Ishikawa (cell line): ENCODE measurements around the gene RNF6.

Experiments used
- CEBPB ChIP-seq: IDR thresholded peaks from 2 replicates; pipeline ENCODE4 v1.6.1; 2012
- CREB1 ChIP-seq: IDR thresholded peaks from 2 replicates; pipeline ENCODE4 v1.6.1; 2012; ENCODE audit warnings: low read depth
- EGR1 ChIP-seq: IDR thresholded peaks from 2 replicates; pipeline ENCODE4 v1.6.1; 2012
- EP300 ChIP-seq: IDR thresholded peaks from 2 replicates; pipeline ENCODE4 v1.6.1; 2012; ENCODE audit warnings: borderline replicate concordance
- FOXM1 ChIP-seq: IDR thresholded peaks from 2 replicates; pipeline ENCODE4 v1.6.1; 2012; ENCODE audit warnings: low read depth, borderline replicate concordance
- NFIC ChIP-seq: IDR thresholded peaks from 2 replicates; pipeline ENCODE4 v1.6.1; 2012
- RAD21 ChIP-seq: IDR thresholded peaks from 2 replicates; pipeline ENCODE4 v1.6.1; 2012; ENCODE audit warnings: low read depth
- TAF1 ChIP-seq: IDR thresholded peaks from 2 replicates; pipeline ENCODE4 v1.6.1; 2012; ENCODE audit warnings: low read depth, mild to moderate bottlenecking
- TCF12 ChIP-seq: IDR thresholded peaks from 2 replicates; pipeline ENCODE4 v1.6.1; 2012; ENCODE audit warnings: low read depth
- TEAD4 ChIP-seq: IDR thresholded peaks from 2 replicates; pipeline ENCODE4 v1.6.1; 2012
- YY1 ChIP-seq: IDR thresholded peaks from 2 replicates; pipeline ENCODE4 v1.6.1; 2012; ENCODE audit warnings: low read depth
- ZBTB7A ChIP-seq: IDR thresholded peaks from 2 replicates; pipeline ENCODE4 v1.6.1; 2012; ENCODE audit warnings: low read depth
- TF ChIP-seq, protein P1 (sequence below): IDR thresholded peaks from 2 replicates; pipeline ENCODE4 v1.6.1; 2012
- TF ChIP-seq, protein P2 (sequence below): IDR thresholded peaks from 2 replicates; pipeline ENCODE4 v1.6.1; 2012; ENCODE audit warnings: low read depth, mild to moderate bottlenecking
- TF ChIP-seq, protein P3 (sequence below): IDR thresholded peaks from 2 replicates; pipeline ENCODE4 v1.6.1; 2012

The RNF6 gene

DNA sequence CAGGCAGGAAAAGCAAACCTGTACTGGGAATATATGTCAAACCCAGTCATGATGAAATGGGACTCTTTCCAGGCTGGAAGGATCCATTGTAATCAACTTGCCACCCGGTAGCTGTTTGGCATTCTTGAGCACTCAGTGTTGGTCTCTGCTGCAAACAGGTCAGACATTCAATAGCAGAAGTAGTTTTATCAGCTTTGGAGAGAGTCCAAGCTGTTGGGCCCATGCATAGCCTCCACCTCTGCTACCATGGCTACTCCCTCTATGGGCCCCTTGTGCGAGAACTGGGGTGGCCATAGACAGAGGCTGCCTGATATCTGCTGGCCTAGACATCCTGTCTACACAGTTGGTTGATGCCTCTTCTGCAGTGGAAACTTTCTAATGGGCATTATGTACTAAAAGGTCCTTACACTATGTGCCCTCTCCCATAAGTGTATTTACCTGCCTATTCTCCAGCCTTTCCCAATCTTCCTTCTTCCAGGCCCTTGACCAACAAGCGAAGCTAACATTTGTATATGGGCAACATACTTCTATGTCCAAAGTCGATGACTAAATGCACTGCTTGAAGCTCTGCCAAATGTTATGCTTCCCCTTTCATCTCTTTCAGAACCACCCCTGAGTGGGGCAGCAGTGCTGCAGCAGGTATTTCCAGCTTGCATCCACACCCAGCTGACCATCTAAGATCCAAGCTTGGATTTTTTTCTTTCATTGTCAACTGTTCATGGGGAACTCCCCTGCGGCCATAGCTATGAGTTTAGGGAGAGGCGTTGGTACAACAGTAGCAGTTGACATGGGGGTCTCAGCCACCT lies 5.3 kb upstream of the RNF6 start:
- TF ChIP-seq ZBTB7A (no peak), CREB1 (no peak)

DNA sequence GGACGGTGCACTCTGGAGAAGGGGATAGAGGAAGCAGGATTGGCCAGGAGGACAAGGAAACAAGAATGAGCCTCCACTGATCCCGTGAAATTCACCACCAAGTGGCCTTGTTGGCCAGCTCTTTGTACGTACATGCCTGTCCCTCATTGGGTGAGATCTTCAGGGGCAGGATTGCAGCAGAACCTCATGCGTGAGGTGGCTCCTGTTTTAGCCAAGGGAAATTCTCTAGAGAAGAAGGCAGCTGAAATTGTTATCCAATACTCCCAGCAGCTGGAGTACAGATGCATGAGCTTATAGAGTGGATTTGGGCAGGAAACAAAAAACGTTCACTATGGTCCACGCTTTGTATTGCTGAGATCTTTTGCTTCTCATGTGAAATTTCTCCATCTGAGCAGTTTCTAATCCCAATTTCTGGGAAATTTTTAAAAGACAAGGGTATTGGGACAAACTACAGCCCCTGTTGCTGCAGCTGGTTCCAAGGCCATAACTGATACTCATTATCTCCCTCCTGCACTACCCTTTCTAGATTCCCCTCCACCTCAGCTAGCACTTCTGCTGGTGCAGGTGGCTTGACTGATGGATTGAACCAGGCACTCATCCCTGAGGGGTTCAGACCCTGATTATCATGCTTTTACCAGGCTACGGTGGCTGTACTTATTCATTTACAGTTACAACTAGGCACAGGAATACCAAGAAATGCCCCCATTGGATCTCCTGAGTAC lies 3.9 kb upstream of the RNF6 start:
- TF ChIP-seq FOXM1 (no peak), CREB1 (no peak), EGR1 (no peak), TCF12 (no peak), EP300 (no peak), ZBTB7A (no peak), RAD21 (no peak), NFIC (no peak), TAF1 (no peak), TEAD4 (no peak), YY1 (no peak), CEBPB (no peak)
- TF ChIP-seq, protein P1, sequence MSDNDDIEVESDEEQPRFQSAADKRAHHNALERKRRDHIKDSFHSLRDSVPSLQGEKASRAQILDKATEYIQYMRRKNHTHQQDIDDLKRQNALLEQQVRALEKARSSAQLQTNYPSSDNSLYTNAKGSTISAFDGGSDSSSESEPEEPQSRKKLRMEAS: no peak
- TF ChIP-seq, protein P2, sequence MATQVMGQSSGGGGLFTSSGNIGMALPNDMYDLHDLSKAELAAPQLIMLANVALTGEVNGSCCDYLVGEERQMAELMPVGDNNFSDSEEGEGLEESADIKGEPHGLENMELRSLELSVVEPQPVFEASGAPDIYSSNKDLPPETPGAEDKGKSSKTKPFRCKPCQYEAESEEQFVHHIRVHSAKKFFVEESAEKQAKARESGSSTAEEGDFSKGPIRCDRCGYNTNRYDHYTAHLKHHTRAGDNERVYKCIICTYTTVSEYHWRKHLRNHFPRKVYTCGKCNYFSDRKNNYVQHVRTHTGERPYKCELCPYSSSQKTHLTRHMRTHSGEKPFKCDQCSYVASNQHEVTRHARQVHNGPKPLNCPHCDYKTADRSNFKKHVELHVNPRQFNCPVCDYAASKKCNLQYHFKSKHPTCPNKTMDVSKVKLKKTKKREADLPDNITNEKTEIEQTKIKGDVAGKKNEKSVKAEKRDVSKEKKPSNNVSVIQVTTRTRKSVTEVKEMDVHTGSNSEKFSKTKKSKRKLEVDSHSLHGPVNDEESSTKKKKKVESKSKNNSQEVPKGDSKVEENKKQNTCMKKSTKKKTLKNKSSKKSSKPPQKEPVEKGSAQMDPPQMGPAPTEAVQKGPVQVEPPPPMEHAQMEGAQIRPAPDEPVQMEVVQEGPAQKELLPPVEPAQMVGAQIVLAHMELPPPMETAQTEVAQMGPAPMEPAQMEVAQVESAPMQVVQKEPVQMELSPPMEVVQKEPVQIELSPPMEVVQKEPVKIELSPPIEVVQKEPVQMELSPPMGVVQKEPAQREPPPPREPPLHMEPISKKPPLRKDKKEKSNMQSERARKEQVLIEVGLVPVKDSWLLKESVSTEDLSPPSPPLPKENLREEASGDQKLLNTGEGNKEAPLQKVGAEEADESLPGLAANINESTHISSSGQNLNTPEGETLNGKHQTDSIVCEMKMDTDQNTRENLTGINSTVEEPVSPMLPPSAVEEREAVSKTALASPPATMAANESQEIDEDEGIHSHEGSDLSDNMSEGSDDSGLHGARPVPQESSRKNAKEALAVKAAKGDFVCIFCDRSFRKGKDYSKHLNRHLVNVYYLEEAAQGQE: no peak
- TF ChIP-seq, protein P3, sequence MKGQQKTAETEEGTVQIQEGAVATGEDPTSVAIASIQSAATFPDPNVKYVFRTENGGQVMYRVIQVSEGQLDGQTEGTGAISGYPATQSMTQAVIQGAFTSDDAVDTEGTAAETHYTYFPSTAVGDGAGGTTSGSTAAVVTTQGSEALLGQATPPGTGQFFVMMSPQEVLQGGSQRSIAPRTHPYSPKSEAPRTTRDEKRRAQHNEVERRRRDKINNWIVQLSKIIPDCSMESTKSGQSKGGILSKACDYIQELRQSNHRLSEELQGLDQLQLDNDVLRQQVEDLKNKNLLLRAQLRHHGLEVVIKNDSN: no peak

DNA sequence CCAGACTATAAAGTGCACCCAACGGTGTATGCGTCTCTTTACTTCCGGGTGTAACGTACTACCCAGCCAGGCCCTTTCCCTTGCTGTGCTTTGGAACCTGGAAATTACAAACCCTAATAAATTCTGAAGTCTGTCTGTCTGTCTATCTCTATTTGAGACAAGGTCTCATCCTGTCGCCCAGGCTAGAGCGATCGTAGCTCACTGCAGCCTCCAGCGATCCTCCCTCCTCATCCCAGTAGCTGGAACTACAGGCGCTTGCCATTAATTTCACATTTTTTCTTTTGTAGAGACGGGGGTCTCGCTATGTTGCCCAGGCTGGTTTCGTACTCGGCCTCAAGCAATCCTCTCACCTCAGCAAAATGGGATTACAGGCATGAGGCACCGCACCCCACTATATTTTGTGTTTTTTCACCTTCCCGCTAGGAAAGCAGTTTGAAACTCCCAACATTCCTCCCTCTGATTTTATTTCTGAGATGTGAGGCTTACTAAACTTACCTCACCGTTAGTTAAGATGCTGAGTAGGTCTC lies 469 bp upstream of the RNF6 start:
- TF ChIP-seq CEBPB (no peak), FOXM1 (no peak), NFIC (no peak), CREB1 (no peak), TEAD4 (no peak), TCF12 (no peak), ZBTB7A (no peak), RAD21 (no peak), YY1 (no peak), EP300 (no peak), EGR1 (no peak), TAF1 (no peak)
- TF ChIP-seq, protein P1: no peak
- TF ChIP-seq, protein P3: no peak
- TF ChIP-seq, protein P2: no peak

DNA sequence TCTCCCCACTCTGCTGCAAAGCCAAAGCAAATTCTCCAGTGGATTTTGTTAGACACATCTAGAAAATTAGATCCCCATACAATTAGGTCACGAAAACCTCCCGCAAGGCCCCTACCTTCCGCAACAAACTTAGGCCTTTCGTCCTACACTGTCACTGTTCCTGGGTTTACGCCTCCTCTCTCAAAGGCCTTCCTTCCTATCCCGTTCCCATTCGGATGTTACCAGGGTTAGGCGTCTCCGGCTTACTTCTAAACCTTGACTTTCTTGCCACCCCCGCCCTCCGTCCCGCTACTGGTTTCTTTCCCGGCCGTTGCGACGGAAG lies 754 bp downstream of the RNF6 start:
- TF ChIP-seq YY1 (no peak), FOXM1 (no peak), EP300 (no peak), CREB1 (no peak), RAD21 (no peak), EGR1 (no peak), NFIC (no peak), TCF12 (no peak)
- TF ChIP-seq, protein P2: no peak
